GM19023 (cell line): Measurements from ENCODE around the gene RPAP3.
A peak's percentile ranks its signal among the peaks of the same experiment; 100 is the strongest.
"Not testable (repeated sequence)": the region's sequence is repeated elsewhere in the genome, so short reads cannot be mapped to it uniquely, and the experiment has no call there.

Experiments
- ATAC-seq: cut with Tn5 transposase; IDR thresholded peaks from one replicate; pipeline ENCODE4 v1.9.1; 2021; ENCODE audit warnings: mild to moderate bottlenecking, moderate library complexity; ENCODE audit not compliant: unreplicated experiment

RPAP3 gene

DNA sequence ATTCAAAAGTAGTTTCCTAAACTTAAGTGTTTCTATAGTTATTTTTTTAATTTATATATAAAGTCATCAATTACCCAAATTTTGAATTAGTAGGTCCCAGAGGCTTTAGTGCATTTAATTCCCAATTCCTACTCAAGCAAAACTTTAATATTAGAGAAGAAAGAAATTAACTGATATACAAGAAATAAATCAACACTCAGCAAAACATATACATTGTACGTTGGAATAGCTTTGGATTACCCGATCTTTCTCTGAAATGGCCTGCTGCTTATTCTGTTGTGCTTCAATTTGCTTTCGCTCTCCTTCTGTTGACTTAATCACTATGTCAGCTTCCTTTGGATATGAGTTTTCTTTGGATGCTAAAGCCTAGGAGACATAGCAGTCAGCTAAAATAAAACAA, 18.2 kb downstream of the RPAP3 start:
- no peak for ATAC-seq

GRCh38 chr12:47686645-47687240, 19.1 kb downstream of the RPAP3 start:
- no peak for ATAC-seq

DNA sequence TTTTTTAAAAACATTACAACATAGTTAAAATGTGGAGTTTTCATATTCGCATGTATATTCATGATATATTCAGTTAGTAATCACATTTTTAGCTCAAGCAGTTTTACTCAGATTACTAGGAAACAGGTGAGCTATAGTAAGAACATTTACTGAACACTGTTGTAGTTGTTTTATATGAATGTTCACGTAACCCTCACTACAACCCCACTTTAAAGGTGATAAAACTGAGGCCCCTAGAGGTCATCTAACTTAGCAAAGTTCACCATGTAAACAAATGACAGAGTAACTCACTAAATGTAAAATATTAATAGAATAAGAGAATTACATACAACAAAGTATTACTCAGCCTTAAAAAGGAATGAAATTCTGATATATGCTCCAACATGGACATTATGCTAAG, 26.0 kb downstream of the RPAP3 start:
- no peak for ATAC-seq

DNA sequence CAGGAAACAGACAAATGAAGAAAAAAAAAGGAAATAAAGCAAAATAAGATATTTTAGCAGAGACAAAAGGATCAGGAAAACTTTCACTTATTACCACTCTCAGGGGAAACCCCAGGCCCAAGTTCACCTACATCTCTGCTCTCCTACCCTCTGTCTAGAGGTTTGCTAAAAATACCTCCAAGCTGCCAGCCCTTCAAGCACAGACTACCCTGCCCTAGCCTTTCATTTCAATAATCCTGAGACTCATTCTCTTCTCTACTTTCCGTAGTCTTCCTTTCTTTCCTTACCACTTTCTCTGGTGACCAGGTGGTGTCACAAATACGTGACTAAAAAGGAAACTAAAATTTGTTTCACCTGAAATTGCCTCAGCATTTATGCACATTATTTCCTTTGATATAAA, 33.8 kb downstream of the RPAP3 start:
- ATAC-seq, result no peak

DNA sequence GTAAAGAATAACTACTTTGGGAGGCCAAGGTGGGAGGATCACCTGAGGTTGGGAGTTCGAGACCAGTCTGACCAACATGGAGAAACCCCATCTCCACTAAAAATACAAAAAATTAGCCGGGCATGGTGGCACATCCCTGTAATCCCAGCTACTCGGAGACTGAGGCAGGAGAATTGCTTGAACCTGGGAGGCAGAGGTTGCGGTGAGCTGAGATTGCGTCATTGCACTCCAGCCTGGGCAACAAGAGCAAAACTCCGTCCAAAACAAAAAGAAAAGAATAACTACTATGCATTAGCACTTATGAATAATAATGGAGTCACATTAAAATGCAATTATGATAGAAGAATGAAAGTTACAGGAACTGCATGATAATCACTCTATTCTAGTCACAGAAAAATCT, 37.9 kb downstream of the RPAP3 start:
- ATAC-seq, result not testable (repeated sequence)

DNA sequence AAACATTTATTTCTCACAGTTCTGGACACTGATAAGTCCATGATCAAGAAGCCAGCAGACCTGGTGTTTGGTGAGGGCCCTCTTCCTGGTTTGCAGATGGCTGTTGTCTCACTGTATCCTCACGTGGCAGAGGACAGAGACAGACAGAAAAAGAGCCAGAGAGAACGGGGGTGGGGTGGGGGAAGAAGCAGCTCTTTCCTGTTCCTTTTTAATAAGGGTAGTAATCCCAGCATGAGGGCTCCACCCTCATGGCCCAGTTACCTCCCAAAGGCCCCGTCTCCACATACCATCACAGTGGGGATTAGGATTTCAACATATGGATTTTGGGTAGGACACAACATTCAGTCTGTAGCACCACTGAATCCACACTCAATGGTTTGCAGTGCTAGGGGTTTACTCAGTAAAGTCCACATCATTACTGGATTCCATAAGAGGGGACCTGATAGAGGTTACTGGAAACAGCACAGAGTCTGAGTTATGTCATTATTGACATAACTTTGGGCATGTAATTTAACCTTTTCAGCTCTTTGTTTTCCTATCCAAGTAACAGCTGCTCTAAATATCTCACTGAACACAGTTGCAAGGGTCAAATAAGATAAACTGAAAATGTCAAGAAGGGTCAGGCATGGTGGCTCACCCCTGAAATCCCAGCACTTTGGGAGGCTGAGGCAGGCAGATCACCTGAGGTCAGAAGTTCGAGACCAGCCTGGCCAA, 53.2 kb downstream of the RPAP3 start:
- no peak for ATAC-seq

DNA sequence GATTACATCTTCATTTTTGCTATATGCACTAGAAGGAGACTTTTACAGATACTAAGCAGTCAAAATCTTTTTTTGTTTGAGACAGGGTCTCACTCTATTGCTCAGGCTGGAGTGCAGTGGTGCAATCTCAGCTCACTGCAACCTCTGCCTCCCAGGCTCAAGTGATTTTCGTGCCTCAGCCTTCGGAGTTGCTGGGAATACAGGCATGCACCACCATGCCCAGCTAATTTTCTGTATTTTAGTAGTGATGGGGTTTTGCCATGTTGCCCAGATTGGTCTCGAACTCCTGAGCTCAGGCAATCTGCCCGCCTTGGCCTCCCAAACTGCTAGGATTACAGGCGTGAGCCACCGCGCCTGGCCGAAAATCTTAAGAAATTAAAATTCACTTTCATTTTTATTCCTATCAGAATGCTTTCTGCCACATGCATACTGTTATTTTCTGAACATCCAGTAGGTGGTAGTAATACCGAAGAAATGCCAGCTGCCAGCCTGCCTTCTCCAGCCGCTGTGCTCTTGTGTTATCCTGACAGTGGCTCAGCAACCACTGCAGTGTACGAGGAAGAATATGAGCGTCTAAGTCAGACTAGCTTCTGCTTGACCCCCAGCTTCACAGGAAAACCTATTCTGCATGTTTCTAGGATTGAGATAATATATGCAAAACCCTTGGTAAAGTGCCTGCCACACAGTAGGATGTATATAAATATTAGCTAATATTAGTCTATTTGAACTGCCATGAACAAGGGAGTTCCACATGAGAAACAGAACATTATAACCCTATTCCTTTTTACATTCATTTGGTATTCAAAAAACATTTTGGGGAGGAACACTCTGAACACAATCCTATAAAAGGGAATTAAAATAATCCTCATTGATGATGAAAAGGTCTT, 54.2 kb downstream of the RPAP3 start:
- peak; percentile 65 for ATAC-seq

GRCh38 chr12:47650469-47650868, 55.4 kb downstream of the RPAP3 start:
- peak; percentile 61 for ATAC-seq

GRCh38 chr12:47649381-47649780, 56.4 kb downstream of the RPAP3 start:
- no peak for ATAC-seq

DNA sequence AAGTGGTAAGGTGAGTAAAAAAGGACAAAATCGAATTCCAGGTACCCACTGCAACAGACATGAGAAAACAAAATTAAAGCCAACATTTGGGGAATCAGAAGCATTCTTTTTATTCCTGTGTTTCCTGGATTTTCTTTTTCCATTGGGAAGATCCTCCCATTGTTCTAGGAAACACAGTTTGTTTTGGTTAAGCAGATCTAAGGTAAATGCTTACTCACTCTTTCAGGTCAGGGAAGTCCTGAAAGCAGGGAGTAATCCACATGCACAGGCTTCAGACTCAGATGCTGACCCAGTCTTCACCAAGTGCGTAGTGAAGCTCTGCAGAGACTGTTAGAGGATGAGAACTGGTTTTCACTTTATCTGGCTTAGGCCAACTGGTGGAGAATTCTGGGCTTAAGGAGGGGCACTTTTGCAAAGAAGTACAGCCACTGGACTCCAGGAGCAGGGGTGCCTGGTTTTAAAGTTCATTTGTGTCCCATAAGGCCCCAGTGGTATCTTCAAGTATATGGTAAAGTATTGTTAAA, 57.7 kb downstream of the RPAP3 start:
- no peak for ATAC-seq

- not testable (repeated sequence) for ATAC-seq
Observed at GRCh38 chr12:47642310-47642709, 63.5 kb downstream of the RPAP3 start.

DNA sequence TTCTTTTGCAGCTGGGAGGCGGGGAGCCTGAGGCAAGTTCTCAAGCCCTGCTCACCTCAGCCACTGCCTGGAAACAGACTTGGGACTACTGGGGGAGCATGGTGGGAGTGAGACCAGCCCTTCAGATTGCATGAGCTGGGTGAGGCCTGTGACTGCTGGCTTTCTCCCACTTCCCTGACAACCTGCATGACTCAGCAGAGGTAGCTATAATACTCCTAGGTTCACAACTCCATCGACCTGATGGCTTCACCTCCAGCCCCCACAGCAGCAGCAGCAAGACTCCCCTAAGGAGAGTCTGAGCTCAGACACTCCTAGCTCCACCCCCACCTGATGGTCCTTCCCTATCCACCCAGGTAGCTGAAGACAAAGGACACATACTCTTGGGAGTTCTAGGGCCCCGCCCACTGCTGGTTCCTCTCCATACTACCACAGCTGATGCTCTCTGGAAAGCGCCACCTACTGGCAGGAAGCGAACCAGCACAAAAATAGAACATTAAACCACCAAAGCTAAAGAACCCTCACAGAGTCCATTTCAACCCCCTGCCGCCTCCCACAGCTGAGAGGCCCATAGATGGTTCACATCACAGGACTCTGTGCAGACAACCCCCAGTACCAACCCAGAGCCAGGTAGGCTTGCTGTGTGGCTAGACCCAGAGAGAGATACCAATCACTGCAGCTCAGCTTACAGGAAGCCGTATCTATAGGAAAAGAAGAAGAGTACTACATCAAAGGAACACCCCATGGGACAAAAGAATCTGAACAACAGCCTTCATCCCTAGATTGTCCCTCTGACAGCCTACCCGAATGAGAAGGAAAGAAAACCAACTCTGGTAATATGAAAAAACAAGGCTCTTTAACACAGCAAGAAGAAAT, 68.7 kb downstream of the RPAP3 start:
- no peak for ATAC-seq

DNA sequence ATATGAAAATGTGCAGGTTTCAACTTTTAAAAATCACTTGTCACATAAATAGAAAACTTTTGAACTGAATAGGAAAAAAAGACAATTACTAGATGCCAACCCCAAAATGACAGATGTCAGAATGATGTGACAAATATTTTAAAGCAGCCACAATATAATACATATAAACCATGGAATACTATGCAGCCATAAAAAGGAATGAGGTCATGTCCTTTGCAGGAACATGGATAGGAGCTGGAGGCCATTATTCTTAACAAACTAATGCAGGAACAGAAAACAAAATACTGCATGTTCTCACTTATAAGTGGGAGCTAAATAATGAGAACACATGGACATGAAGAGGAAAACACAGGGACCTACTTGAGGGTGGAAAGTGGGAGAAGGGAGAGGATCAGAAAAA, 70.1 kb downstream of the RPAP3 start:
- not testable (repeated sequence) for ATAC-seq

GRCh38 chr12:47634127-47634526, 71.7 kb downstream of the RPAP3 start:
- ATAC-seq, result no peak

GRCh38 chr12:47621960-47622359, 83.9 kb downstream of the RPAP3 start:
- ATAC-seq, result no peak

DNA sequence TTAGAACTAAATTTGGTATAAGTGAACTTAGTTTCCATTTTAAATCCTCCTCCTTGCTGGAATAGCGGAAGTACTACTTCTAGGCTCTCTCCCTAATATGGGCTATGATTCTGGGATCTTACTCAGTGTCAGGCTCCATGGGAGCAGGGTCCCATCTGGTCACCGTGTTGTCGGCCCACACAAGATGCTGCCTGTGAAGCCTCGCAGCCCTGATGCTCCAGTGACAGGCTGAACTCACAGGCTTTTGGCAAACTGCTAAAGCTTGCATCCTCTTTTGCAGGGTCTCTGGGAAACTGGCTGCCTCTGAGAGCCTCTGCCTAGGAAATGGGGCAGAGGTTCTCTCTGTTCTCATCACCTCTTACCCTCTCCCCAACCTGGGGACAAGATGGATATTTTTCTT, 88.4 kb downstream of the RPAP3 start:
- no peak for ATAC-seq

GRCh38 chr12:47616440-47616839, 89.4 kb downstream of the RPAP3 start:
- no peak for ATAC-seq

DNA sequence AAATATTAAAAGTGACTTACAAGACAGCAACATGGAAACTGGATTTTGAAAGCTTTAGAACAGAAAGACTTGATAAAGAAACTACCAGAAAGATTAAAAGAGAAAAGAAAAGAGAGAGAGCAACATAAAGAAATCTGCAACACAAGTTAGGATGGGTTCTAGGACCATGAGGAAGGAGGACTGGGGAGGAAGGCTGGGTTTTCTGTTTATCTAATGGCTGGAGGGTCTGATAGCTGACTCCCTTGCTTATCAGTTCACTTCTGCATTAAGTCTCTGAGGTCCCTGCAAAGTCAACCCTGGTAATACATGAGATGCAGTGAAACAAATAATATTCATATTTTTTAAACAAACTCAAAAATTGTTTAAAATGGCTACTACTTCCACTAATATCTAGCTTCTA, 90.1 kb downstream of the RPAP3 start:
- no peak for ATAC-seq

DNA sequence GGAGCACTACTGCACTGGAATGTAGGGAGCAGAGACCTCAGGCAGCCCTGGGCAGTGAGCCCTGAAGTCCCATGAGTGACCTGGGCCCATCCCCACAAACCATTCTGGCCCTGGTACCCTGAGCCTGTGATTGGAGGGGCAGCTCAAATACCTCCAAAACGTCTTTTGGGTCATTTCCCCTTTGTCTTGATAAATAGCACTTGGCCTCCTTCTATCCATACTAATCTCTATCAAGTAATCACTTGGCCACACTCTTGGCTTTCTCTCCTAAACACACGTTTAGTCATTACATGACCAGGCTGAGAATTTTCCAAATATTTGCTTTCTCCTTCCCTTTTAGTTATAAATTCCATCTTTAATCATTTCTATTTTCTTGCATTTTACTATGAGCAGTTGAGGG, 91.3 kb downstream of the RPAP3 start:
- no peak for ATAC-seq

GRCh38 chr12:47612953-47613352, 92.9 kb downstream of the RPAP3 start:
- no peak for ATAC-seq

DNA sequence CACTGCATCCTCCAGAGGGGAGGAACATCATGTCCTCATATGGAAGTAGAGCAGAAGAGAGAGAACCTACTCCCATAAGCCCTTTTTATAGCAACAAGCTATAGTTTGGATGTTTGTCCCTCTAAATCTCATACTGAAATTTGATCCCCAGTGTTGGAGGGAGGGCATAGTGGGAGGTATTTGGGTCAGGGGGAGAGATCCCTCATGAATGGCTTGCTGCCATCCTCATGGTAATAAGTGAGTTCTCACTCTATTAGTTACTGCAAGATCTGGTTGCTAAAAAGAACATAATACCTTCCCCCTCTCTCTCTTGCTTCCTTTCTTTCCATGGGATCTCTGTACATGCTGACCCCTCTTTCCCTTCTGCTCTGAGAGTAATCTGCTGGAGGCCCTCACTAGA, 93.9 kb downstream of the RPAP3 start:
- no peak for ATAC-seq
